ENCODE measurements around the gene COL19A1.

The COL19A1 gene

GRCh38 chr6:70157086-70157485 lies 290.7 kb downstream of the COL19A1 start:
- no peak overlapping the region for H3K4me3 ChIP-seq (ENCODE audit: low read length)
- H3K27ac ChIP-seq (ENCODE audit: low read length): no peak overlapping the region
- no peak overlapping the region for H3K9ac ChIP-seq (ENCODE audit: low read length)
- H2AFZ ChIP-seq (ENCODE audit: low read depth, low read length): no peak overlapping the region
- H4K20me1 ChIP-seq (ENCODE audit: insufficient read depth, low read length): no peaks in the 10 kb centered on the region
- H3K36me3 ChIP-seq (replicated peaks; ENCODE audit: low read depth, low read length): no peaks in the 10 kb centered on the region
- no peaks in the 10 kb centered on the region for H3K9me3 ChIP-seq (ENCODE audit: insufficient read depth, low read length)
- TF ChIP-seq CTCF (IDR thresholded peaks at IDR 0.05; ENCODE audit: low read depth, low read length) (no peak), EZH2phosphoT487 (IDR thresholded peaks at IDR 0.05; ENCODE audit: low read depth) (no peak)
- no peaks in the 10 kb centered on the region for H3K4me1 ChIP-seq (ENCODE audit: low read length)
- no peak overlapping the region for H3K4me2 ChIP-seq (ENCODE audit: low read length)
- H3K79me2 ChIP-seq (ENCODE audit: low read length): no peaks in the 10 kb centered on the region
- H3K27me3 ChIP-seq (ENCODE audit: low read depth, low read length): no peaks in the 10 kb centered on the region

- TF ChIP-seq CTCF (IDR thresholded peaks at IDR 0.05; ENCODE audit: low read depth, low read length) (no peak), EZH2phosphoT487 (IDR thresholded peaks at IDR 0.05; ENCODE audit: low read depth) (no peak)
- Histone ChIP-seq H3K4me3 (ENCODE audit: low read length) (no peak overlapping the region), H3K9ac (ENCODE audit: low read length) (no peak overlapping the region), H3K9me3 (ENCODE audit: insufficient read depth, low read length) (no peaks in the 10 kb centered on the region), H3K4me1 (ENCODE audit: low read length) (peaks cover 6% of the 10 kb centered on the region), H3K36me3 (replicated peaks; ENCODE audit: low read depth, low read length) (no peaks in the 10 kb centered on the region), H4K20me1 (ENCODE audit: insufficient read depth, low read length) (no peaks in the 10 kb centered on the region), H3K4me2 (ENCODE audit: low read length) (no peak overlapping the region), H3K27me3 (ENCODE audit: low read depth, low read length) (peaks cover 7% of the 10 kb centered on the region), H2AFZ (ENCODE audit: low read depth, low read length) (no peak overlapping the region), H3K27ac (ENCODE audit: low read length) (no peak overlapping the region), H3K79me2 (ENCODE audit: low read length) (no peaks in the 10 kb centered on the region)
Measured at GRCh38 chr6:70160276-70160675, 293.9 kb downstream of the COL19A1 start.

GRCh38 chr6:70162972-70163371 lies 296.6 kb downstream of the COL19A1 start:
- Histone ChIP-seq H3K4me2 (ENCODE audit: low read length) (no peak overlapping the region), H3K27ac (ENCODE audit: low read length) (no peak overlapping the region), H3K4me1 (ENCODE audit: low read length) (peaks cover 16% of the 10 kb centered on the region), H3K4me3 (ENCODE audit: low read length) (no peak overlapping the region), H3K79me2 (ENCODE audit: low read length) (no peaks in the 10 kb centered on the region), H3K36me3 (replicated peaks; ENCODE audit: low read depth, low read length) (no peaks in the 10 kb centered on the region), H4K20me1 (ENCODE audit: insufficient read depth, low read length) (no peaks in the 10 kb centered on the region), H3K27me3 (ENCODE audit: low read depth, low read length) (peaks cover 13% of the 10 kb centered on the region), H3K9ac (ENCODE audit: low read length) (no peak overlapping the region), H2AFZ (ENCODE audit: low read depth, low read length) (no peak overlapping the region), H3K9me3 (ENCODE audit: insufficient read depth, low read length) (no peaks in the 10 kb centered on the region)
- no peak for TF ChIP-seq EZH2phosphoT487 (IDR thresholded peaks at IDR 0.05; ENCODE audit: low read depth)

- peaks cover 16% of the 10 kb centered on the region for H3K4me1 ChIP-seq (ENCODE audit: low read length)
- TF ChIP-seq CTCF (IDR thresholded peaks at IDR 0.05; ENCODE audit: low read depth, low read length) (no peak), EZH2phosphoT487 (IDR thresholded peaks at IDR 0.05; ENCODE audit: low read depth) (no peak)
- no peak overlapping the region for H3K4me2 ChIP-seq (ENCODE audit: low read length)
Measured at GRCh38 chr6:70163795-70164194, 297.4 kb downstream of the COL19A1 start.

GRCh38 chr6:70164556-70164955 lies 298.2 kb downstream of the COL19A1 start:
- H3K4me2 ChIP-seq (ENCODE audit: low read length): no peak overlapping the region

More at GRCh38 chr6:70163795-70164194, 297.4 kb downstream of the COL19A1 start:
- Histone ChIP-seq H3K27ac (ENCODE audit: low read length) (no peak overlapping the region), H2AFZ (ENCODE audit: low read depth, low read length) (no peak overlapping the region), H3K9ac (ENCODE audit: low read length) (no peak overlapping the region), H3K27me3 (ENCODE audit: low read depth, low read length) (peaks cover 13% of the 10 kb centered on the region), H3K36me3 (replicated peaks; ENCODE audit: low read depth, low read length) (no peaks in the 10 kb centered on the region), H3K79me2 (ENCODE audit: low read length) (no peaks in the 10 kb centered on the region), H3K9me3 (ENCODE audit: insufficient read depth, low read length) (no peaks in the 10 kb centered on the region), H4K20me1 (ENCODE audit: insufficient read depth, low read length) (no peaks in the 10 kb centered on the region), H3K4me3 (ENCODE audit: low read length) (no peak overlapping the region)

More at GRCh38 chr6:70164556-70164955, 298.2 kb downstream of the COL19A1 start:
- Histone ChIP-seq H3K79me2 (ENCODE audit: low read length) (no peaks in the 10 kb centered on the region), H3K27me3 (ENCODE audit: low read depth, low read length) (peaks cover 13% of the 10 kb centered on the region), H3K9me3 (ENCODE audit: insufficient read depth, low read length) (no peaks in the 10 kb centered on the region), H3K4me3 (ENCODE audit: low read length) (no peak overlapping the region), H3K27ac (ENCODE audit: low read length) (no peak overlapping the region), H4K20me1 (ENCODE audit: insufficient read depth, low read length) (no peaks in the 10 kb centered on the region), H3K36me3 (replicated peaks; ENCODE audit: low read depth, low read length) (no peaks in the 10 kb centered on the region), H2AFZ (ENCODE audit: low read depth, low read length) (no peak overlapping the region), H3K4me1 (ENCODE audit: low read length) (peaks cover 16% of the 10 kb centered on the region), H3K9ac (ENCODE audit: low read length) (no peak overlapping the region)
- TF ChIP-seq CTCF (IDR thresholded peaks at IDR 0.05; ENCODE audit: low read depth, low read length) (no peak), EZH2phosphoT487 (IDR thresholded peaks at IDR 0.05; ENCODE audit: low read depth) (no peak)

Measured in OCI-LY3 (cell line).